OCI-LY1 (cell line): Measurements from ENCODE around the gene RCE1.

Experiments used
- H2AFZ ChIP-seq: fragments of 200-600 bp; sonication (generic), shearing (Covaris generic); 2 replicates; pipeline ENCODE4 v1.6.0; 2014; ENCODE audit warnings: antibody characterized with exemption, mild to moderate bottlenecking, low read length
- H3F3A ChIP-seq: fragments of 200-600 bp; sonication (generic), shearing (Covaris generic); 2 replicates; pipeline ENCODE4 v1.6.0; 2014; ENCODE audit warnings: mild to moderate bottlenecking, antibody characterized with exemption, low read length, moderate library complexity; ENCODE audit not compliant: insufficient read depth
- H3K27ac ChIP-seq: fragments of 200-600 bp; sonication (generic); 2 replicates; pipeline ENCODE4 v1.5.1; 2014; ENCODE audit warnings: low read length, mixed run types, mild to moderate bottlenecking, low read depth; ENCODE audit not compliant: poor library complexity, severe bottlenecking
- H3K27me3 ChIP-seq: fragments of 200-600 bp; sonication (generic); 2 replicates; pipeline ENCODE4 v1.6.0; 2014; ENCODE audit warnings: antibody characterized with exemption, mild to moderate bottlenecking, low read length, moderate library complexity; ENCODE audit not compliant: insufficient read depth
- H3K36me3 ChIP-seq: fragments of 200-600 bp; sonication (generic); 2 replicates; pipeline ENCODE4 v1.6.1; 2014; ENCODE audit warnings: mild to moderate bottlenecking, antibody characterized with exemption, low read length, moderate library complexity, mixed read lengths; ENCODE audit not compliant: insufficient read depth
- H3K4me1 ChIP-seq: fragments of 200-600 bp; sonication (generic); 2 replicates; pipeline ENCODE4 v1.5.1; 2014; ENCODE audit warnings: mild to moderate bottlenecking, low read length, moderate library complexity; ENCODE audit not compliant: insufficient read depth, severe bottlenecking
- H3K4me2 ChIP-seq: fragments of 200-600 bp; sonication (generic), shearing (Covaris generic); 2 replicates; pipeline ENCODE4 v1.6.1; 2014; ENCODE audit warnings: low read length
- H3K4me3 ChIP-seq: fragments of 200-600 bp; sonication (generic); 2 replicates; pipeline ENCODE4 v1.5.1; 2014; ENCODE audit warnings: low read length, low read depth, mild to moderate bottlenecking, mixed read lengths; ENCODE audit not compliant: poor library complexity, severe bottlenecking
- H3K79me2 ChIP-seq: fragments of 200-600 bp; shearing (Covaris generic); 2 replicates; pipeline ENCODE4 v1.6.1; 2016; ENCODE audit warnings: mixed run types, low read length, mixed read lengths; ENCODE audit not compliant: insufficient read depth
- H3K9ac ChIP-seq: fragments of 200-600 bp; sonication (generic), shearing (Covaris generic); 2 replicates; pipeline ENCODE4 v1.6.1; 2014; ENCODE audit warnings: mild to moderate bottlenecking, low read length, mixed read lengths
- H3K9me2 ChIP-seq: fragments of 200-600 bp; sonication (generic), shearing (Covaris generic); 2 replicates; pipeline ENCODE4 v1.6.1; 2014; ENCODE audit warnings: low read depth, mild to moderate bottlenecking, low read length, mixed read lengths
- H3K9me3 ChIP-seq: fragments of 200-600 bp; shearing (Covaris generic); 2 replicates; pipeline ENCODE4 v1.6.1; 2014; ENCODE audit warnings: low read length, mixed read lengths
- H4K20me1 ChIP-seq: fragments of 200-600 bp; sonication (generic), shearing (Covaris generic); 2 replicates; pipeline ENCODE4 v1.6.0; 2016; ENCODE audit warnings: mild to moderate bottlenecking, low read length; ENCODE audit not compliant: insufficient read depth
- CTCF ChIP-seq: fragments of 200-600 bp; sonication (generic), shearing (Covaris generic); IDR thresholded peaks from 2 replicates; pipeline ENCODE4 v1.5.1; 2017; ENCODE audit warnings: mild to moderate bottlenecking, antibody characterized with exemption, low read length, moderate library complexity, mixed read lengths
- EZH2 ChIP-seq: fragments of 200-600 bp; sonication (generic), shearing (Covaris generic); IDR thresholded peaks from 2 replicates; pipeline ENCODE4 v1.8.0; 2017; ENCODE audit warnings: borderline replicate concordance, mixed run types, mild to moderate bottlenecking, antibody characterized with exemption, low read length, moderate library complexity, mixed read lengths

Gene RCE1

DNA sequence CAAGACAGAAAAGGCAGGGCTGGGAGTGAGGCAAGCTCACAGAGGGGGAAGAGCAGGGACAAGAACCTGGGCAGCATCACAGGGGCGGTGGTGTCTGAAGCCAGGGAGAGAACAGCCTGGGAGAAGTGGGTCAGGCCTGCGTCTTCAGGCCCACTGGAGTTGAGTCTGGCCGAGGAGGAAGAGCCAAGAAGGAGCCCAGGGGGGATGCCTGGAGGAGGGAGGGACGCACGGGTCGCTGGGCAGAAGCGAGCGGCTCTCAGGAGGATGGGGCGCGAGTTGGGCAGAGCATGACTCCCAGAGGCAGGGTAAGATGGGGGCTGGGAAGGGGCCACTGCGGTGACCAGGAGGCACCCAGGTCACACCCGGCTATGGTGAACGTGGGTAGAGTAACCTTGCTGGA is 32.1 kb downstream of the RCE1 start:
- Histone ChIP-seq H3K4me3 (no peak overlapping the region), H4K20me1 (no peaks in the 10 kb centered on the region), H2AFZ (no peak overlapping the region), H3K27ac (no peak overlapping the region), H3K36me3 (no peaks in the 10 kb centered on the region), H3K9ac (no peak overlapping the region), H3K4me1 (no peaks in the 10 kb centered on the region), H3K9me3 (no peaks in the 10 kb centered on the region), H3K9me2 (no peaks in the 10 kb centered on the region), H3F3A (no peaks in the 10 kb centered on the region), H3K79me2 (no peaks in the 10 kb centered on the region), H3K4me2 (no peak overlapping the region), H3K27me3 (peaks cover 5% of the 10 kb centered on the region; the same call in 1 of the 2 replicates)
- TF ChIP-seq EZH2: no peak
- TF ChIP-seq CTCF: no peak

DNA sequence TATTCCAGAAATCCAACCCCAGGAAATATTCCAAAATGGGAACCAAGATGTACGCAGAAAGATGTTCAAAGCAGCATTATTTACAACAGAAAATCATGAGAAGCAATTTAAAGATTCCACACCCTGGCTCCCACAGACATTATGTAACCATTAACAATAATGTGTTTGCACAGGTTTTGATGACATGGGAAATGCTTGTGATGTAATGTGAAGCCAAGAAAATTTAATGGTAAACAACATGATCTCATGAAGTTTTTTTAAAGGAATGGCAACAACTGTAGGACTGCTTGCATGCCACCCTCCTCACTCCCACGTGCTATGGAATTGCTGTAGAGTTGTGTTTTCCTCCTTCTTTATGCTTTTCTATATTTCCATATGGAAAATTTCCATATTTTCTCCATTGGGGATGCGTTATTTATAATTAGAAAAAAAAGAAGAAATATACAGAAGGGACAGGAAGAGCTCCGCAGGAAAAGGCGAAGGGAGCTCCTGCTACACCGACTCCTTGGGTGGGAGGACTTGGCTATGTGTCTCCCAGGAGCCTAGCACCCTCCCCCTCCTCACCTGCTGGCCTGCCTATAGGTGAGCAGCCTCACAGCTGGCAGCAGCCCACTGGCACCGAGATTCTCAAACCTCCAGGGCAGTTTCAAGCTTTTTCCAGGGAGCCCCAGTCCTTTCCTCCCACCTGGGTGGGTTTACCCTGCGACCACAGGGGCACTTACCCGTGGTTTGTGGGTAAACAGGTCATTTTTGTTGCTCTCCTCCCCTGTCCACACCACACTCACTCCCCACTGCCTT is 34.5 kb downstream of the RCE1 start:
- peaks cover 5% of the 10 kb centered on the region; the same call in 1 of the 2 replicates for H3K27me3 ChIP-seq
- no peaks in the 10 kb centered on the region for H3K4me1 ChIP-seq
- H4K20me1 ChIP-seq: no peaks in the 10 kb centered on the region
- H3K27ac ChIP-seq: no peak overlapping the region
- no peaks in the 10 kb centered on the region for H3K36me3 ChIP-seq
- no peak overlapping the region for H2AFZ ChIP-seq
- no peaks in the 10 kb centered on the region for H3K9me2 ChIP-seq
- H3K79me2 ChIP-seq: no peaks in the 10 kb centered on the region
- H3K4me2 ChIP-seq: no peak overlapping the region
- no peak overlapping the region for H3K9ac ChIP-seq
- H3K9me3 ChIP-seq: no peaks in the 10 kb centered on the region
- no peaks in the 10 kb centered on the region for H3F3A ChIP-seq
- no peak overlapping the region for H3K4me3 ChIP-seq
- TF ChIP-seq EZH2: no peak
- TF ChIP-seq CTCF: no peak

DNA sequence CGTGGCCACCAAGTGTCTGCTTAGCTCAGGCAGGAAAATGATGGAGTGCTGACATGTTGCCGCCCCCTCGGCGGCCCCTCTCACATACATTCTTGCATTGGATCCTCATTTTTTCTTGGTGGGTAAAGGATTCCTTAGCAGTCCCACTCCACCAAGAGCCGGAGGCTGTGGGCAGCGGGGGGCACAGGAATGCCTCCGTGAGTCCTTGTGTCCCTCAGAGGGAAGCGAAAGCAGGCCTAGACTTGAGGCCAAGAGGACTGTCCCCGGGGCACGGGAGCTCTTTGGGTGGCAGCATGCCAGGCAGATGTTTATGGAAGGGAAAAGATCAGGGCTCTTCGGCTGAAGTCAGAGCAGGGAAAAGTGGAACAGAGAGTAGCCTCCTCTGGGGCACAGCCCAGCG is 35.2 kb downstream of the RCE1 start:
- H3K36me3 ChIP-seq: no peaks in the 10 kb centered on the region
- no peak overlapping the region for H3K4me3 ChIP-seq
- no peak overlapping the region for H3K4me2 ChIP-seq
- no peaks in the 10 kb centered on the region for H3F3A ChIP-seq
- peaks cover 5% of the 10 kb centered on the region; the same call in 1 of the 2 replicates for H3K27me3 ChIP-seq
- H3K4me1 ChIP-seq: no peaks in the 10 kb centered on the region
- H3K9me2 ChIP-seq: no peaks in the 10 kb centered on the region
- no peak overlapping the region for H3K27ac ChIP-seq
- H4K20me1 ChIP-seq: no peaks in the 10 kb centered on the region
- no peaks in the 10 kb centered on the region for H3K79me2 ChIP-seq
- H3K9me3 ChIP-seq: no peaks in the 10 kb centered on the region
- no peak overlapping the region for H3K9ac ChIP-seq
- no peak for TF ChIP-seq CTCF
- TF ChIP-seq EZH2: no peak
- no peak overlapping the region for H2AFZ ChIP-seq
